HEK293 (cell line): ENCODE measurements around the gene UBXN10.

Source experiments
- CTCF ChIA-PET: fragments of 350-600 bp; formaldehyde crosslinking; extraction: SDS; loops from one replicate; lab custom pipeline; 2021; ENCODE audit warnings: antibody characterized with exemption; lab: Yijun Ruan, JAX
- POLR2A ChIA-PET: fragments of 300-600 bp; formaldehyde crosslinking; extraction: SDS; loops from one replicate; lab custom pipeline; 2020; ENCODE audit warnings: antibody characterized with exemption, inconsistent platforms; lab: Yijun Ruan, JAX
- H3K27ac ChIP-seq: fragments of 200-500 bp; sonication (Bioruptor generic); 2 replicates; pipeline ENCODE4 v1.5.1; 2014; ENCODE audit warnings: low read depth, low read length, control low read depth, inconsistent platforms; ENCODE audit errors: extremely low read depth
- H3K36me3 ChIP-seq, 2 experiments: fragments of 200-500 bp in 1 of 2; sonication (Bioruptor generic) in 1 of 2; 1 replicate in 1 of 2; 2 replicates in 1 of 2; pipeline ENCODE4 v1.5.1; 2014 to 2017; ENCODE audit warnings: inconsistent platforms in 2 of 2, low read length in 2 of 2; ENCODE audit not compliant: control insufficient read depth in 2 of 2, insufficient read depth in 1 of 2
- H3K4me1 ChIP-seq: fragments of 200-500 bp; sonication (Bioruptor generic); 2 replicates; pipeline ENCODE4 v1.5.1; 2014; ENCODE audit warnings: mild to moderate bottlenecking, low read length, inconsistent platforms; ENCODE audit not compliant: control insufficient read depth, insufficient read depth
- H3K4me3 ChIP-seq: 2 replicates; pipeline ENCODE4 v1.5.1; 2011; ENCODE audit warnings: low read depth, mild to moderate bottlenecking, control low read depth, low read length, moderate library complexity
- H3K9me3 ChIP-seq: fragments of 200-500 bp; sonication (Bioruptor generic); 2 replicates; pipeline ENCODE4 v1.5.1; 2014; ENCODE audit warnings: low read depth, low read length, inconsistent platforms; ENCODE audit not compliant: control insufficient read depth, insufficient read depth
- GFI1B ChIP-seq: fragments of 450-650 bp; formaldehyde crosslinking; IDR thresholded peaks from 2 replicates; pipeline ENCODE4 v1.5.1; 2016; ENCODE audit warnings: missing biosample characterization, missing genetic modification characterization
- HOXA7 ChIP-seq: sonication (generic); formaldehyde crosslinking; IDR thresholded peaks from 2 replicates; pipeline ENCODE4 v1.8.1; 2022; ENCODE audit warnings: missing genetic modification reagents, borderline replicate concordance
- REPIN1 ChIP-seq: fragments of 450-650 bp; formaldehyde crosslinking; IDR thresholded peaks from 2 replicates; pipeline ENCODE4 v1.5.1; 2017; ENCODE audit warnings: missing biosample characterization, missing genetic modification characterization, low read depth
- SETDB1 ChIP-seq: IDR thresholded peaks from one replicate; pipeline ENCODE4 v1.6.1; 2017; ENCODE audit warnings: mild to moderate bottlenecking, low read length, moderate library complexity, mixed read lengths; ENCODE audit not compliant: insufficient read length
- ZBTB20 ChIP-seq: fragments of 450-650 bp; formaldehyde crosslinking; IDR thresholded peaks from 2 replicates; pipeline ENCODE4 v1.5.1; 2016; ENCODE audit warnings: missing biosample characterization, missing genetic modification characterization
- ZBTB48 ChIP-seq: fragments of 450-650 bp; formaldehyde crosslinking; IDR thresholded peaks from 2 replicates; pipeline ENCODE4 v1.5.1; 2016; ENCODE audit warnings: missing biosample characterization, missing genetic modification characterization
- ZBTB6 ChIP-seq: fragments of 450-650 bp; formaldehyde crosslinking; IDR thresholded peaks from 2 replicates; pipeline ENCODE4 v1.5.1; 2017; ENCODE audit warnings: missing biosample characterization, missing genetic modification characterization
- ZNF10 ChIP-seq: fragments of 450-650 bp; formaldehyde crosslinking; IDR thresholded peaks from 2 replicates; pipeline ENCODE4 v1.5.1; 2017; ENCODE audit warnings: missing biosample characterization, missing genetic modification characterization
- ZNF302 ChIP-seq: fragments of 450-650 bp; formaldehyde crosslinking; IDR thresholded peaks from 2 replicates; pipeline ENCODE4 v1.5.1; 2016; ENCODE audit warnings: missing biosample characterization, missing genetic modification characterization, low read depth
- ZNF354C ChIP-seq: fragments of 450-650 bp; formaldehyde crosslinking; IDR thresholded peaks from 2 replicates; pipeline ENCODE4 v1.5.1; 2016; ENCODE audit warnings: missing biosample characterization, missing genetic modification characterization, low read depth, borderline replicate concordance
- ZNF48 ChIP-seq: fragments of 450-650 bp; formaldehyde crosslinking; IDR thresholded peaks from 2 replicates; pipeline ENCODE4 v1.5.1; 2016; ENCODE audit warnings: missing biosample characterization, missing genetic modification characterization
- ZNF529 ChIP-seq: fragments of 450-650 bp; formaldehyde crosslinking; IDR thresholded peaks from 2 replicates; pipeline ENCODE4 v1.5.1; 2017; ENCODE audit warnings: missing genetic modification characterization, missing biosample characterization; ENCODE audit not compliant: insufficient replicate concordance
- ZNF571 ChIP-seq: fragments of 450-650 bp; formaldehyde crosslinking; IDR thresholded peaks from 2 replicates; pipeline ENCODE4 v1.5.0; 2017; ENCODE audit warnings: missing biosample characterization, missing genetic modification characterization
- ZNF610 ChIP-seq: fragments of 450-650 bp; formaldehyde crosslinking; IDR thresholded peaks from 2 replicates; pipeline ENCODE4 v1.5.1; 2016; ENCODE audit warnings: missing biosample characterization, missing genetic modification characterization, borderline replicate concordance
- ZNF654 ChIP-seq: fragments of 450-650 bp; formaldehyde crosslinking; IDR thresholded peaks from 2 replicates; pipeline ENCODE4 v1.5.1; 2016; ENCODE audit warnings: low read depth, missing biosample characterization, missing genetic modification characterization
- ZNF843 ChIP-seq: fragments of 450-650 bp; formaldehyde crosslinking; IDR thresholded peaks from 2 replicates; pipeline ENCODE4 v1.5.1; 2016; ENCODE audit warnings: missing biosample characterization, missing genetic modification characterization
- ZSCAN23 ChIP-seq: fragments of 450-650 bp; formaldehyde crosslinking; IDR thresholded peaks from 2 replicates; pipeline ENCODE4 v1.5.1; 2016; ENCODE audit warnings: missing biosample characterization, missing genetic modification characterization
- TF ChIP-seq, protein P1 (sequence below): fragments of 450-650 bp; formaldehyde crosslinking; IDR thresholded peaks from 2 replicates; pipeline ENCODE4 v1.5.1; 2016; ENCODE audit warnings: missing biosample characterization, missing genetic modification characterization
- TF ChIP-seq, protein P2 (sequence below): fragments of 450-650 bp; formaldehyde crosslinking; IDR thresholded peaks from 2 replicates; pipeline ENCODE4 v1.5.1; 2016; ENCODE audit warnings: missing biosample characterization, missing genetic modification characterization
- TF ChIP-seq, protein P3 (sequence below): fragments of 450-650 bp; formaldehyde crosslinking; IDR thresholded peaks from 2 replicates; pipeline ENCODE4 v1.5.1; 2016; ENCODE audit warnings: missing biosample characterization, missing genetic modification characterization
- TF ChIP-seq, protein P4 (sequence below): fragments of 450-650 bp; formaldehyde crosslinking; IDR thresholded peaks from 2 replicates; pipeline ENCODE4 v1.5.1; 2016; ENCODE audit warnings: missing biosample characterization, missing genetic modification characterization

Gene UBXN10

DNA sequence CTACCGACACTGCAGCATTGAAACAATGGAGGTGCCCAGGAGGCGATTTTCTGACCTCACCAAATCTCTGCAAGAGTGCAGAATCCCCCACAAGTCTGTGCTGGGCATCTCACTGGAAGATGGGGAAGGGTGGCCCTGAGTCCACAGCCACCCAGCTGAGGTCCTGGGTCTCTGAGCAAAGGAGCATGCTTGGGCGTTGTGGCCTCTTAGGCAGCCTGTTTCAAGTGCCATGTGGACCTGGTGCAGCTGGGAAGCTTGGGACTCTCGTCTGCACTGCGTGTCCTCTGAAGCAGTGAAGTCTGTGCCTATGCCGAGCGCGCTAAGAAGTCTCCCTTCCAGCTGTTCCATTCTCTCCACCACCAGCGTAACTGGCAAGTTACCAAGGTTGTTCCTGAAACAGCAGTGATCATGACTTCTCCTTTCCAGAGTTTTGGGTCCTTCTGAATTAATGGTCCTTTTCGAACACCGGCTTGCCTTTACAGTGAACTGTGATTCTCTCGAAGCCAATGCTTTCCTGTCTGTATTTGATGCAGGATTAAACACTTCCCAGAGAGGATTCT, 5.5 kb downstream of the UBXN10 start:
- H3K36me3 ChIP-seq = no peaks in the 10 kb centered on the region
- H3K9me3 ChIP-seq = no peaks in the 10 kb centered on the region
- TF ChIP-seq ZBTB20 (tag by site-specific recombination) (no peak), ZNF571 (tag by site-specific recombination) (no peak), ZNF610 (tag by site-specific recombination) (no peak), ZNF48 (tag by site-specific recombination) (no peak), ZBTB6 (tag by site-specific recombination) (no peak), ZNF529 (tag by site-specific recombination) (no peak), ZNF302 (tag by site-specific recombination) (no peak), SETDB1 (no peak), ZNF10 (no peak)
- TF ChIP-seq, protein P1, sequence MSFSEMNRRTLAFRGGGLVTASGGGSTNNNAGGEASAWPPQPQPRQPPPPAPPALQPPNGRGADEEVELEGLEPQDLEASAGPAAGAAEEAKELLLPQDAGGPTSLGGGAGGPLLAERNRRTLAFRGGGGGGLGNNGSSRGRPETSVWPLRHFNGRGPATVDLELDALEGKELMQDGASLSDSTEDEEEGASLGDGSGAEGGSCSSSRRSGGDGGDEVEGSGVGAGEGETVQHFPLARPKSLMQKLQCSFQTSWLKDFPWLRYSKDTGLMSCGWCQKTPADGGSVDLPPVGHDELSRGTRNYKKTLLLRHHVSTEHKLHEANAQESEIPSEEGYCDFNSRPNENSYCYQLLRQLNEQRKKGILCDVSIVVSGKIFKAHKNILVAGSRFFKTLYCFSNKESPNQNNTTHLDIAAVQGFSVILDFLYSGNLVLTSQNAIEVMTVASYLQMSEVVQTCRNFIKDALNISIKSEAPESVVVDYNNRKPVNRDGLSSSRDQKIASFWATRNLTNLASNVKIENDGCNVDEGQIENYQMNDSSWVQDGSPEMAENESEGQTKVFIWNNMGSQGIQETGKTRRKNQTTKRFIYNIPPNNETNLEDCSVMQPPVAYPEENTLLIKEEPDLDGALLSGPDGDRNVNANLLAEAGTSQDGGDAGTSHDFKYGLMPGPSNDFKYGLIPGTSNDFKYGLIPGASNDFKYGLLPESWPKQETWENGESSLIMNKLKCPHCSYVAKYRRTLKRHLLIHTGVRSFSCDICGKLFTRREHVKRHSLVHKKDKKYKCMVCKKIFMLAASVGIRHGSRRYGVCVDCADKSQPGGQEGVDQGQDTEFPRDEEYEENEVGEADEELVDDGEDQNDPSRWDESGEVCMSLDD (tag by site-specific recombination) = no peak
- no peaks in the 10 kb centered on the region for H3K4me1 ChIP-seq
- H3K27ac ChIP-seq = no peak overlapping the region
- CTCF ChIA-PET = no interaction called here
- H3K4me3 ChIP-seq = no peak overlapping the region
- POLR2A ChIA-PET = no interaction called here

- no peaks in the 10 kb centered on the region for H3K9me3 ChIP-seq
- H3K4me1 ChIP-seq = no peaks in the 10 kb centered on the region
- H3K36me3 ChIP-seq = no peaks in the 10 kb centered on the region
- H3K27ac ChIP-seq = no peak overlapping the region
- POLR2A ChIA-PET = no interaction called here
- CTCF ChIA-PET = interaction anchor here (0.5 to 0.9 kb wide), 2 partner anchors 13 to 484 kb away, joined by 3 read pairs; no protein-coding TSS in a partner anchor
- TF ChIP-seq GFI1B (tag by site-specific recombination) (no peak), ZBTB48 (tag by site-specific recombination) (no peak), ZNF354C (no peak), HOXA7 (CRISPR knock-in tag) (no peak), REPIN1 (tag by site-specific recombination) (no peak), ZNF843 (tag by site-specific recombination) (no peak), ZSCAN23 (tag by site-specific recombination) (no peak), ZNF654 (no peak)
- TF ChIP-seq, protein P2, sequence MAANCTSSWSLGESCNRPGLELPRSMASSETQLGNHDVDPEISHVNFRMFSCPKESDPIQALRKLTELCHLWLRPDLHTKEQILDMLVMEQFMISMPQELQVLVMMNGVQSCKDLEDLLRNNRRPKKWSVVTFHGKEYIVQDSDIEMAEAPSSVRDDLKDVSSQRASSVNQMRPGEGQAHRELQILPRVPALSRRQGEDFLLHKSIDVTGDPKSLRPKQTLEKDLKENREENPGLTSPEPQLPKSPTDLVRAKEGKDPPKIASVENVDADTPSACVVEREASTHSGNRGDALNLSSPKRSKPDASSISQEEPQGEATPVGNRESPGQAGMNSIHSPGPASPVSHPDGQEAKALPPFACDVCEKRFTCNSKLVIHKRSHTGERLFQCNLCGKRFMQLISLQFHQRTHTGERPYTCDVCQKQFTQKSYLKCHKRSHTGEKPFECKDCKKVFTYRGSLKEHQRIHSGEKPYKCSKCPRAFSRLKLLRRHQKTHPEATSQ (tag by site-specific recombination) = no peak
- TF ChIP-seq, protein P3, sequence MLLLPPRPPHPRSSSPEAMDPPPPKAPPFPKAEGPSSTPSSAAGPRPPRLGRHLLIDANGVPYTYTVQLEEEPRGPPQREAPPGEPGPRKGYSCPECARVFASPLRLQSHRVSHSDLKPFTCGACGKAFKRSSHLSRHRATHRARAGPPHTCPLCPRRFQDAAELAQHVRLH (tag by site-specific recombination) = no peak
- TF ChIP-seq, protein P4, sequence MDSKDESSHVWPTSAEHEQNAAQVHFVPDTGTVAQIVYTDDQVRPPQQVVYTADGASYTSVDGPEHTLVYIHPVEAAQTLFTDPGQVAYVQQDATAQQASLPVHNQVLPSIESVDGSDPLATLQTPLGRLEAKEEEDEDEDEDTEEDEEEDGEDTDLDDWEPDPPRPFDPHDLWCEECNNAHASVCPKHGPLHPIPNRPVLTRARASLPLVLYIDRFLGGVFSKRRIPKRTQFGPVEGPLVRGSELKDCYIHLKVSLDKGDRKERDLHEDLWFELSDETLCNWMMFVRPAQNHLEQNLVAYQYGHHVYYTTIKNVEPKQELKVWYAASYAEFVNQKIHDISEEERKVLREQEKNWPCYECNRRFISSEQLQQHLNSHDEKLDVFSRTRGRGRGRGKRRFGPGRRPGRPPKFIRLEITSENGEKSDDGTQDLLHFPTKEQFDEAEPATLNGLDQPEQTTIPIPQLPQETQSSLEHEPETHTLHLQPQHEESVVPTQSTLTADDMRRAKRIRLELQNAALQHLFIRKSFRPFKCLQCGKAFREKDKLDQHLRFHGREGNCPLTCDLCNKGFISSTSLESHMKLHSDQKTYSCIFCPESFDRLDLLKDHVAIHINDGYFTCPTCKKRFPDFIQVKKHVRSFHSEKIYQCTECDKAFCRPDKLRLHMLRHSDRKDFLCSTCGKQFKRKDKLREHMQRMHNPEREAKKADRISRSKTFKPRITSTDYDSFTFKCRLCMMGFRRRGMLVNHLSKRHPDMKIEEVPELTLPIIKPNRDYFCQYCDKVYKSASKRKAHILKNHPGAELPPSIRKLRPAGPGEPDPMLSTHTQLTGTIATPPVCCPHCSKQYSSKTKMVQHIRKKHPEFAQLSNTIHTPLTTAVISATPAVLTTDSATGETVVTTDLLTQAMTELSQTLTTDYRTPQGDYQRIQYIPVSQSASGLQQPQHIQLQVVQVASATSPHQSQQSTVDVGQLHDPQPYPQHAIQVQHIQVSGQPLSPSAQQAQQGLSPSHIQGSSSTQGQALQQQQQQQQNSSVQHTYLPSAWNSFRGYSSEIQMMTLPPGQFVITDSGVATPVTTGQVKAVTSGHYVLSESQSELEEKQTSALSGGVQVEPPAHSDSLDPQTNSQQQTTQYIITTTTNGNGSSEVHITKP (tag by site-specific recombination) = no peak
- no peak overlapping the region for H3K4me3 ChIP-seq
These were observed 6.5 kb downstream of the UBXN10 start for GRCh38 chr1:20192364-20192763.
